Dendritic cell treated with granulocyte-macrophage colony-stimulating factor and Interleukin-4, amounts not matched to agents 40 ng/mL and 50 ng/mL, for 4 days (primary cell): Measurements from ENCODE around the gene CMTR2.
"Not testable (repeated sequence)": the region's sequence is repeated elsewhere in the genome, so short reads cannot be mapped to it uniquely, and the experiment has no call there.

Experiments
- H3K27ac Mint-ChIP-seq: one replicate; pipeline ENCODE4 v1.8.0; 2022; ENCODE audit warnings: mild to moderate bottlenecking, mixed read lengths
- H3K27me3 Mint-ChIP-seq: one replicate; pipeline ENCODE4 v1.8.0; 2022; ENCODE audit warnings: mild to moderate bottlenecking, mixed read lengths
- H3K36me3 Mint-ChIP-seq: one replicate; pipeline ENCODE4 v1.8.0; 2022; ENCODE audit warnings: low read depth, mixed read lengths
- H3K4me1 Mint-ChIP-seq: one replicate; pipeline ENCODE4 v1.8.0; 2022; ENCODE audit warnings: low read depth, mixed read lengths
- H3K4me3 Mint-ChIP-seq: one replicate; pipeline ENCODE4 v1.8.0; 2022; ENCODE audit warnings: mild to moderate bottlenecking, moderate library complexity, mixed read lengths
- H3K9me3 Mint-ChIP-seq: one replicate; pipeline ENCODE4 v1.8.0; 2022; ENCODE audit warnings: mixed read lengths
- intact Hi-C: fragments of 100-400 bp; cut with micrococcal nuclease; formaldehyde crosslinking; loops from one replicate; pipeline ENCODE4 v1.15.0; 2022

CMTR2 gene

GRCh38 chr16:71293919-71294318 is 4.7 kb upstream of the CMTR2 start:
- Mint-ChIP-seq H3K4me3 (no peak overlapping the region), H3K4me1 (no peaks in the 10 kb centered on the region), H3K36me3 (no peaks in the 10 kb centered on the region), H3K27me3 (peaks cover 30% of the 10 kb centered on the region), H3K9me3 (no peaks in the 10 kb centered on the region), H3K27ac (no peak overlapping the region)
- intact Hi-C loops: no loop called here

GRCh38 chr16:71292095-71292494 is 2.9 kb upstream of the CMTR2 start:
- intact Hi-C loops, H3K9me3 Mint-ChIP-seq, H3K27ac Mint-ChIP-seq, H3K4me3 Mint-ChIP-seq: not testable (repeated sequence)
- Mint-ChIP-seq H3K36me3 (peaks cover 13% of the 10 kb centered on the region), H3K27me3 (peaks cover 20% of the 10 kb centered on the region), H3K4me1 (peaks cover 14% of the 10 kb centered on the region)

- Mint-ChIP-seq H3K4me1 (peaks cover 21% of the 10 kb centered on the region), H3K4me3 (peak overlapping the region; percentile 87), H3K9me3 (no peaks in the 10 kb centered on the region), H3K27ac (peak overlapping the region; percentile 90), H3K36me3 (peaks cover 35% of the 10 kb centered on the region), H3K27me3 (peaks cover 17% of the 10 kb centered on the region)
- intact Hi-C loops: loop anchor here (5.0 to 10.0 kb wide), 2 partner anchors 37 to 175 kb away; partner anchors contain the start of gene ZNF23
Observed at GRCh38 chr16:71289732-71290062, 495 bp upstream of the CMTR2 start.

- intact Hi-C loops: loop anchor here (5.0 to 10.0 kb wide), 2 partner anchors 36 to 176 kb away; partner anchors contain the start of gene ZNF23
- Mint-ChIP-seq H3K27me3 (peaks cover 17% of the 10 kb centered on the region), H3K36me3 (peaks cover 47% of the 10 kb centered on the region), H3K27ac (peak overlapping the region; percentile 90), H3K4me3 (peak overlapping the region; percentile 87), H3K9me3 (no peaks in the 10 kb centered on the region), H3K4me1 (peaks cover 25% of the 10 kb centered on the region)
Observed at GRCh38 chr16:71288570-71288889, 672 bp downstream of the CMTR2 start.

- Mint-ChIP-seq H3K36me3 (peaks cover 50% of the 10 kb centered on the region), H3K9me3 (no peaks in the 10 kb centered on the region), H3K27me3 (peaks cover 14% of the 10 kb centered on the region), H3K4me1 (peaks cover 27% of the 10 kb centered on the region), H3K27ac (peak overlapping the region; percentile 90), H3K4me3 (peak overlapping the region; percentile 87)
- intact Hi-C loops: loop anchor here (5.0 to 10.0 kb wide), 2 partner anchors 36 to 177 kb away; partner anchors contain the start of gene ZNF23
Observed at GRCh38 chr16:71287911-71288310, 1.3 kb downstream of the CMTR2 start.

GRCh38 chr16:71287454-71287853 is 1.7 kb downstream of the CMTR2 start:
- Mint-ChIP-seq H3K4me1 (peaks cover 27% of the 10 kb centered on the region), H3K27me3 (peaks cover 10% of the 10 kb centered on the region), H3K9me3 (no peaks in the 10 kb centered on the region), H3K4me3 (no peak overlapping the region), H3K27ac (no peak overlapping the region), H3K36me3 (peaks cover 50% of the 10 kb centered on the region)
- intact Hi-C loops: loop anchor here (5.0 to 10.0 kb wide), 2 partner anchors 35 to 177 kb away; partner anchors contain the start of gene ZNF23

GRCh38 chr16:71283612-71284011 is 5.6 kb downstream of the CMTR2 start:
- Mint-ChIP-seq H3K9me3 (no peaks in the 10 kb centered on the region), H3K4me1 (peaks cover 32% of the 10 kb centered on the region), H3K36me3 (peaks cover 59% of the 10 kb centered on the region), H3K27me3 (no peaks in the 10 kb centered on the region), H3K27ac (no peak overlapping the region), H3K4me3 (no peak overlapping the region)
- intact Hi-C loops: loop anchor here (10.0 kb wide), 1 partner anchor 181 kb away; the partner anchor contains the start of gene ZNF23

- intact Hi-C loops: loop anchor here (10.0 kb wide), 1 partner anchor 182 kb away; the partner anchor contains the start of gene ZNF23
- peaks cover 25% of the 10 kb centered on the region for H3K4me1 Mint-ChIP-seq
- H3K36me3 Mint-ChIP-seq: peaks cover 54% of the 10 kb centered on the region
- no peaks in the 10 kb centered on the region for H3K27me3 Mint-ChIP-seq
- no peak overlapping the region for H3K27ac Mint-ChIP-seq
- H3K4me3 Mint-ChIP-seq: no peak overlapping the region
- H3K9me3 Mint-ChIP-seq: no peaks in the 10 kb centered on the region
Observed at GRCh38 chr16:71282943-71283342, 6.3 kb downstream of the CMTR2 start.

- peaks cover 5% of the 10 kb centered on the region for H3K36me3 Mint-ChIP-seq
- no peak overlapping the region for H3K27ac Mint-ChIP-seq
- H3K9me3 Mint-ChIP-seq: peaks cover 16% of the 10 kb centered on the region
- H3K4me1 Mint-ChIP-seq: peaks cover under 1% of the 10 kb centered on the region
- H3K27me3 Mint-ChIP-seq: no peaks in the 10 kb centered on the region
- no peak overlapping the region for H3K4me3 Mint-ChIP-seq
- intact Hi-C loops: no loop called here
Observed at GRCh38 chr16:71276589-71277334, 12.4 kb downstream of the CMTR2 start.

GRCh38 chr16:71273384-71273783 is 15.8 kb downstream of the CMTR2 start:
- intact Hi-C loops: no loop called here
- peaks cover 25% of the 10 kb centered on the region for H3K9me3 Mint-ChIP-seq
- peaks cover 7% of the 10 kb centered on the region for H3K27me3 Mint-ChIP-seq
- H3K4me3 Mint-ChIP-seq: no peak overlapping the region
- no peaks in the 10 kb centered on the region for H3K36me3 Mint-ChIP-seq
- peaks cover 6% of the 10 kb centered on the region for H3K4me1 Mint-ChIP-seq
- no peak overlapping the region for H3K27ac Mint-ChIP-seq

- peaks cover 11% of the 10 kb centered on the region for H3K27me3 Mint-ChIP-seq
- intact Hi-C loops: no loop called here
- no peaks in the 10 kb centered on the region for H3K36me3 Mint-ChIP-seq
- no peaks in the 10 kb centered on the region for H3K9me3 Mint-ChIP-seq
- peaks cover 14% of the 10 kb centered on the region for H3K4me1 Mint-ChIP-seq
- H3K27ac Mint-ChIP-seq: no peak overlapping the region
- H3K4me3 Mint-ChIP-seq: no peak overlapping the region
Observed at GRCh38 chr16:71264299-71264698, 24.9 kb downstream of the CMTR2 start.

- no peaks in the 10 kb centered on the region for H3K9me3 Mint-ChIP-seq
- peaks cover 14% of the 10 kb centered on the region for H3K27me3 Mint-ChIP-seq
- intact Hi-C loops: no loop called here
- no peaks in the 10 kb centered on the region for H3K36me3 Mint-ChIP-seq
- peaks cover 21% of the 10 kb centered on the region for H3K4me1 Mint-ChIP-seq
- H3K4me3 Mint-ChIP-seq: no peak overlapping the region
- H3K27ac Mint-ChIP-seq: no peak overlapping the region
Observed at GRCh38 chr16:71263582-71263981, 25.6 kb downstream of the CMTR2 start.

GRCh38 chr16:71262391-71262790 is 26.8 kb downstream of the CMTR2 start:
- H3K9me3 Mint-ChIP-seq: no peaks in the 10 kb centered on the region
- no peak overlapping the region for H3K27ac Mint-ChIP-seq
- peaks cover 27% of the 10 kb centered on the region for H3K4me1 Mint-ChIP-seq
- H3K36me3 Mint-ChIP-seq: no peaks in the 10 kb centered on the region
- H3K27me3 Mint-ChIP-seq: peaks cover 17% of the 10 kb centered on the region
- intact Hi-C loops: no loop called here
- no peak overlapping the region for H3K4me3 Mint-ChIP-seq

GRCh38 chr16:71260995-71261394 is 28.2 kb downstream of the CMTR2 start:
- Mint-ChIP-seq H3K9me3 (no peaks in the 10 kb centered on the region), H3K36me3 (no peaks in the 10 kb centered on the region), H3K4me3 (no peak overlapping the region), H3K4me1 (peaks cover 27% of the 10 kb centered on the region), H3K27me3 (peaks cover 16% of the 10 kb centered on the region), H3K27ac (no peak overlapping the region)
- intact Hi-C loops: no loop called here

GRCh38 chr16:71259086-71259485 is 30.1 kb downstream of the CMTR2 start:
- Mint-ChIP-seq H3K27ac (peak overlapping the region; percentile 8), H3K36me3 (no peaks in the 10 kb centered on the region), H3K27me3 (peaks cover 14% of the 10 kb centered on the region), H3K4me1 (peaks cover 44% of the 10 kb centered on the region), H3K4me3 (no peak overlapping the region), H3K9me3 (no peaks in the 10 kb centered on the region)
- intact Hi-C loops: no loop called here
